Measurements from ENCODE around the gene SOWAHC. TPM values are rescaled to one million over a fixed set of nuclear protein-coding genes. Genes with fewer than 3 reads are reported as not detected.
A peak's percentile ranks its signal among the peaks of the same experiment; 100 is the strongest.

SOWAHC gene
- total and polyA plus RNA-seq, 2 of the 13 experiments (the other 11 are each of a cell fraction or from before 2014, with no cell fraction given): 21.2 to 22.5 TPM

- TF ChIP-seq SP140L (CRISPR knock-in tag; IDR thresholded peaks at IDR 0.05; ENCODE audit: borderline replicate concordance): no peak
- no peak for TF ChIP-seq BORCS8-MEF2B (CRISPR knock-in tag; IDR thresholded peaks at IDR 0.05)
- TF ChIP-seq ZSCAN9 (CRISPR knock-in tag; IDR thresholded peaks at IDR 0.05; ENCODE audit: borderline replicate concordance): no peak; the same call in 1 of the 2 replicates
- TF ChIP-seq SOX6 (IDR thresholded peaks at IDR 0.05): no peak
- TF ChIP-seq SOX6 (CRISPR knock-in tag; IDR thresholded peaks at IDR 0.05): peak; percentile 56
- peak; percentile 48; the same call in 1 of the 2 replicates for TF ChIP-seq ZBTB20 (CRISPR knock-in tag; IDR thresholded peaks at IDR 0.05; ENCODE audit: borderline replicate concordance, low read depth)
- peak; percentile 44; the same call in 1 of the 2 replicates for TF ChIP-seq ZBTB26 (CRISPR knock-in tag; IDR thresholded peaks at IDR 0.05; ENCODE audit: borderline replicate concordance)
- TF ChIP-seq ZNF232 (CRISPR knock-in tag; IDR thresholded peaks at IDR 0.05; ENCODE audit: borderline replicate concordance): no peak; the same call in 1 of the 2 replicates
- TF ChIP-seq KMT2A (CRISPR knock-in tag; IDR thresholded peaks at IDR 0.05): peak; percentile 76
- no peak for TF ChIP-seq SKI (IDR thresholded peaks at IDR 0.05; ENCODE audit: partially characterized antibody)
- no peak for TF ChIP-seq ZNF496 (CRISPR knock-in tag; IDR thresholded peaks at IDR 0.05; ENCODE audit: insufficient replicate concordance)
- TF ChIP-seq ZNF788 (CRISPR knock-in tag; IDR thresholded peaks at IDR 0.05; ENCODE audit: borderline replicate concordance): no peak; the same call in 1 of the 2 replicates
- TF ChIP-seq FOXO4 (CRISPR knock-in tag; conservative IDR thresholded peaks at IDR 0.05): no peak
- 0 out of 2 replicates have a peak, but pooled peaks have one; percentile 13 for TF ChIP-seq GZF1 (CRISPR knock-in tag; IDR thresholded peaks at IDR 0.05)
- TF ChIP-seq ZC3H13 (CRISPR knock-in tag; IDR thresholded peaks at IDR 0.05): peak; percentile 100
- no peak; the same call in none of the 2 replicates for TF ChIP-seq ZNF431 (CRISPR knock-in tag; IDR thresholded peaks at IDR 0.05; ENCODE audit: borderline replicate concordance, low read depth)
- TF ChIP-seq RFX3 (CRISPR knock-in tag; IDR thresholded peaks at IDR 0.05): no peak; the same call in 1 of the 2 replicates
- no peak for TF ChIP-seq ONECUT2 (CRISPR knock-in tag; IDR thresholded peaks at IDR 0.05)
- TF ChIP-seq HES4 (CRISPR knock-in tag; IDR thresholded peaks at IDR 0.05; ENCODE audit: borderline replicate concordance): peak; percentile 89
- no peak; a peak in 1 of 4 replicates for TF ChIP-seq REST (IDR thresholded peaks at IDR 0.05; ENCODE audit: borderline replicate concordance in 1 of 2, low read depth in 1 of 2, low read length in 2 of 2)
- TF ChIP-seq GTF3A (CRISPR knock-in tag; conservative IDR thresholded peaks at IDR 0.05): 0 out of 2 replicates have a peak, but pooled peaks have one; percentile 77
- no peak for TF ChIP-seq FOXK2 (IDR thresholded peaks at IDR 0.05)
- TF ChIP-seq NFYC (CRISPR knock-in tag; IDR thresholded peaks at IDR 0.05): no peak
- no peak for TF ChIP-seq ZSCAN29 (CRISPR knock-in tag; conservative IDR thresholded peaks at IDR 0.05)
Observed at GRCh38 chr2:109614715-109615636, 812 bp downstream of the SOWAHC start (continued).
